HG03175 (cell line): ENCODE results near the gene GPRC5D.

ENCODE experiments used
- ATAC-seq: cut with Tn5 transposase; IDR thresholded peaks from one replicate; pipeline ENCODE4 v1.9.1; 2021; ENCODE audit warnings: mild to moderate bottlenecking, moderate library complexity; ENCODE audit not compliant: unreplicated experiment

The GPRC5D gene

DNA sequence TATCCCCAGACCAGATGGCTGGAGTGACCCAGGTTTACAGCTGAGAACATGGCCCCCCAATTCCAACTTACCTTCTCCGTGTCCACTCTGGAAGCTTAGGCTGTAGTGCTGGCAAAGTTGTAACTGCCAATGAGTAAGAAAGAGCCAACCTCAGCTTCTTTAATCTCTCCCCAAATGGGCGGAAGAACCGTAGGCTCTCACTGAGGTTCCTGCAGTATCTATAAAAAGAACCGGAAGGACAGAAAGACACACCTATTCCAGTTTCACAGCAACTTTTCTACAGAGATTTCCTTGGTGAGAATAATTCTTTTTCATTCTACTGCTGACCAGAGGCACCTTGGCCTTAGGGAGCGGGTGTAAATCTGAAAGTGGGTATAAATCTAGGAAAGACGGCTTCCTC lies at the start of gene GPRC5D:
GPRC5D (minus strand) TSS at position 135 of the 400 bp plus-strand sequence. CDS start 1,786 bp downstream, outside the sequence.
- no peak for ATAC-seq

DNA sequence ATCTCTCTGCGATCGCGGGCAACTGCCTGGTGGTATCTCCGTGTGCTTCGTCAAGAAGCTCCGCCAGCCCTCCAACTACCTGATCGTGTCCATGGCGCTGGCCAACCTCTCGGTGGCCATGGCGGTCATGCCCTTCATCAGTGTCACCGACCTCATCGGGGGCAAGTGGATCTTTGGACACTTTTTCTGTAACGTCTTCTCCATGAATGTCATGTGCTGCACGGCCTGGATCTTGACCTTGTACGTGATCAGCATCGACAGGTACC lies 49.7 kb upstream of the GPRC5D start:
- ATAC-seq, result no peak

DNA sequence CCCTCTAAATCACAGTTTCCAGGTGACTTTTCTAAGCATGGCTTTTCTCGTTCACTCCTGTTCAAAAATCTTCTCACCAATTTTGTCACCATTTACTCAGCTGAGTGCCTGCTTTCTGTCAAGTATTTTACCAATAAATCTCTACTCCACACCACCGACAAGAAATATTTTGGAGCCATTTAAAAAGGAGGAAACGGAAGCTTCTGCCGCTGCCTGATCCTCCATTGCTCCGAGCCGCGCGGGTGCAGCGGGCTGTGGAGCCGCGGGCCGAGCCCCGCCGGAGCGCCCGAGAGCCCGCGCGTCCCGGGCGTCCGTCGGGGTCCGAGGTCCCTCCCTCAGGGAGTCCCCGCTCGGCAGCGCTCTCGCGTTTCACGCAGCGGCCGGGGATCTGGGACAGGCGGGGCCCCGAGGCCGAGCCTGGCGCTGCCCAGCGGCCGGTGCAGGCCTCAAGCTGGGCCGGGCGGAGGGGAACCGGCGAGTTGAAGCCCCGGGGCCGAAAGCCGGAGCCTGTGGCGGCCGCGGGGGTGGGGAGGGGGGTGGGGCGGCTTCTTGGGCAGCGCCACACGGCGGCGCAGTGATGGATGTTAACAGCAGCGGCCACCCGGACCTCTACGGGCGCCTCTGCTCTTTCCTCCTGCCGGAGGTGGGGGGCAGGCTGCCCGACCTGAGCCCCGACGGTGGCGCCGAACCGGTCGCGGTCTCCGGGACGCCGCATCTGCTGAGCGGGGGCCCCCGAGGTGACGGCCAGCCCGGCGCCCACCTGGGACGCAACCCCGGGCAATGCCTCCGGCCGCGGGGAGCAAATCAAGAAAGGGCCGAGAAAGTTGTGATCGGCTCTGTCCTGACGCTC lies 49.2 kb upstream of the GPRC5D start:
- ATAC-seq, result peak; percentile 20

DNA sequence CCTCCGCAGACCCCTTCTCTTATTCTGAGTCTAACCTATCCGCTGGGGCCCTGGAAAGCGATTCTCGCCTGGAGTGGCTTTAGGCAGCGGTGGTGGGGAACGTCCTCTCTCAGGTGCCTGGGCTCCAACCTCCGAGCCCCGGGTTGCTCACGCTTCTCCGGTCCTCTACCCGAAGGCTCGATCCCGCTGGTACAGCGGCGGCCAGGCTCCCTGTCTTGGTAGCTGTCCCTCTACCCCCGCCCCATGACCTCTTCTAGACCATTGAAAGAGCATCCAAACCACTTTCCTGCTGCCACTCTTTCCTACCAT lies 48.6 kb upstream of the GPRC5D start:
- ATAC-seq, result peak; percentile 32

DNA sequence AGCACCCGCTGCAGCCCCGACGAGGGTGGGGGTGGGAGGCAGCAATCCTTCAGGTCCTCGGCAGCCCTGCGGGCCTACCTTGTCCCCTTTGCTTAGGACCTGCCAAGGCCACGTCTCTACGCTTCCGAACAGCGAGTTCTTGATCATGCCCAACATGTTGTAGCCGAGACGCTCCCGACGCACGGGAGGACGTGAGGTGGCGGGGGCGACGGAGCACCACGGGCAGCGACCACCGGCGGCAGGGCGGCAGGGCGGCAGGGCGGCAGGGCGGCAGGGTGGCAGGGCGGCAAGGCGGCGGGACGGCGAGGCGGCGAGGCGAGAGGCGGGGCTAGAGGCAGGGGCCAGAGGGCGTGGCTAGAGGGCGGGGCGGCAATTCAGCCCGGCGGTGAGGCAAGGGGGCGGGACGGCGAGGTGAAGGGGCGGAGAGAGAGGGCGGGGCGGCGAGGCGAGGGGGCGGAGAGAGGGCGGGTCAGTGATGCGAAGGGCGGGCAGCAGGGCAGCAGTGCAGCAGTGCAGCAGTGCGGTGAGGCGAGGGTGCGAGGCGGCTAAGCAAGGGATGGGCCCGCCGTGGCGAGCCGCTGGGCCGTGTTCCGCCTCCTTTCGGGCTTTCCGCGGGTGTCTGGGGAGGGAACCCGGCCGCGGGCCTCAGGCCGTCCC lies 48.1 kb upstream of the GPRC5D start, which contains the start of gene HEBP1:
HEBP1 (minus strand) TSS at position 307 of the 657 bp plus-strand sequence; CDS start at position 156, 151 bp downstream.
- ATAC-seq, result peak; percentile 88

DNA sequence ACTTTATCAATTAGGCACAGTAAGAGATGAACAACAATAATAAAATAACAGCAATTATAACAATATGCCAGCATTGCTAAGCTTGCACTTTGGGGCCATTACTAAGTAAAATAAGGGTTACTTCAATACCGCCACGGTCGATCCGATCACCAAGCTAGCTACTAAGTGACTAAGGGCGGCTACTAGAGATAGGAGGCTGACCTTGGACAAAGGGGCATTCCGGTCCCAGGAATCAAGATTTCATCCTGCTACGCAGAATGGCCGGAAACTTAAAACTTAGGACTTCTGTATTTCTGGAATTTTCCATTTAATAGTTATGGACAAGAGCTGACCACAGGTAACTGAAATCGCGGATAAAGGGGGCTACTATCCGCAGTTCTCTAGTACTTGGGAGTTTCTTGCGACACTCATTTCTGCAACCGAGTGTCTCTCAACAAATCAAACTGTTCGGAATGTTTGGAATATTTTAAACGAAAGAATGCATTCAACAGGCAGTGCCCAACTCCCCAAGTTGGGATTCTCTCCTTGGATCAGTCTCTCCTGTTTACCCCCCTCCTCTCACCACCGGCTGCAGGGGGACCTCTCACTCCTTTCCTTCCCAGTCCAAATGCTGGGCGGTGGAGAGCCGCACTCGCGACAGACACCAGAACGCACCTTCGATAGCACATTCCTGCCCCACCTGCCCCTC lies 47.4 kb upstream of the GPRC5D start:
- ATAC-seq, result no peak

DNA sequence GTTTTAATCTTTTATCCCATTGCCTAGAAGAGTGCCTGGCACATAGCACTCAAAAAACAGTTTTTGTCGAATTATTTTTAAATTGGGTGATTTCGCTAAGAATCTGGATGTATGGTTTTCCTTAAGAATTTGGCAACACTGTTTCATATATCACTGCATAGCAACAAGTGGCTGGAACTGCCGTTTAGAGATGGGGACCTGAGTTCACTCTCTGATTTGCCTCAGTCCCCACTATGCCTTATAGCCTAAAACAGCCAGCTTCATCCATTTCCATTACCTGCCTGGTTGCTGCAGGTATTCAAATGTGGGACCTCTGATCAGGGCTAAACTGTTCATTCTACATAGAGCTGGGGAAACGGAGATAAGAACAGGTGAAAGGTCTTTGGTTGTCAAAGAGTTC lies 46.3 kb upstream of the GPRC5D start:
- no peak for ATAC-seq

DNA sequence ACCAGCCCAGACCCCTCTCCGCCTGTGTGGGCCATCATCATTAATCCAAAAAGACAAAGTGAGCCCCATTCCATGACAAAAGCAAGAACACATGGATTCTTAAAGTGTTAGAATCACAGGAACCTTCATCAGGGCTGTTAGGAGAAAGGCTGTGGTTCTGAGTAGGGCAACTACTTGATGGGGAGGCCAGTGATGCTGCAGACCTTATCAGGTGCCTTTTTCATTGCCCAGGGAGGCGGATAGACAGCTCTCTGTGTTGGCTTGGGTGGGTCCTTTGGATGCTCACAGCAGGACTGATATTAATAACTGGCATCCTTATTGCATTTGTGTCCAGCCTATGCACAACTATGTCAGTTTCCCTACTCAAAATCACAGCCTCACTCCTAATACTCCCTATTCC lies 45.8 kb upstream of the GPRC5D start:
- ATAC-seq, result no peak

DNA sequence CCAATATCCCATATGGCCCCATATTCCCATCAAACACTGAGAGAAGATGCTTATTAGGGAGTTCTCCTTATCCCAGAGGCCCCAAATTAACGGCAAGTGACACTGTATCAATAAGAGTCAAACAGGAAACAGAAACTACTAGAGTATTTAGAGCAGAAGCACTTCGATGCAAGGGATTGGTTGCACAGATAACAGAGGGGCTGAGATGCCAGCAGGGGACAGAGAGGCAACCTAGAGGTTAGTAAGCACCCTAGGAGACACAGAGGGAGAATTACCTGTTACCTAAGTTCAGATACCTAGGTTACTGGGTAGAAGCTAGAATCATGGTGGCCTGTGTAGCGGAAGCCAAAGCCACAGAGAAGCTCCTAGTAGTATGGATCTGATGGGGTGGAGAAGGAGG lies 45.2 kb upstream of the GPRC5D start:
- ATAC-seq, result no peak

DNA sequence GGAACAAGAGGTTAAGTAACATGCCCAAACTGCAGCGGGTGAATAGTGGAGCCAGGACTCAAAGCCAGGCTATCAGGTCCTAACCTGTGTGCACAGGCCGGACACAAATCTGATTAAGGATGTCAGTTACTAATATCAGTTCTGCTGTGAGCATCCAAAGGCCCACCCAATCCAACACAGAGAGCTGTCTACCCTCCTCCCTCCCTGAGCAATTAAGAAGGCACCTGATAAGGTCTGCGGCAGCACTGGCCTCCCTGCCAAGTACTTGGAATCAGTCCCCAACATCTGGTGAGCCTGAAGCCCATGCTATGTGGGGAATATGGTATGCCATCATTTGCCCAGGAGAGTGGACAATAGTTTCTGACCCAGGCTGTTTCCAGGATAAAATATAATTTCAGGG lies 44.2 kb upstream of the GPRC5D start:
- no peak for ATAC-seq

DNA sequence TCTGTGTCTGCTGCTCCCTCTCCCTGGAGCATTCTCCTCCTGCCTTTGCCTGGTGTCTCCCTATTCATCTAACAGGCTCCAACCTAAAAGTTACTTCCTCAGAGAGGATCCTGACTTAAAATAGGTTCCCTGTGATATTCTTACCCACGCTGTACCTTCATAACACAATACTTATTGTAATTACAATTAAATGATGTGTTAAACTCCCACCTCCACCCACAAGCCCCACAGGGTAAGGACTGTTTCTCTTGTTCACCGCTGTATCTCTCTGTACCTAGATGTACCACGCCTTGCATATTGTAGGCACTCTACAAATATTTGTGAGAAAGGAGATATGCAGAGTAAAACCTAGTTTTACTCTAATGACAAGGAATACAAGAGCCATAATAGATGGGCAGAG lies 43.1 kb upstream of the GPRC5D start:
- ATAC-seq, result no peak

DNA sequence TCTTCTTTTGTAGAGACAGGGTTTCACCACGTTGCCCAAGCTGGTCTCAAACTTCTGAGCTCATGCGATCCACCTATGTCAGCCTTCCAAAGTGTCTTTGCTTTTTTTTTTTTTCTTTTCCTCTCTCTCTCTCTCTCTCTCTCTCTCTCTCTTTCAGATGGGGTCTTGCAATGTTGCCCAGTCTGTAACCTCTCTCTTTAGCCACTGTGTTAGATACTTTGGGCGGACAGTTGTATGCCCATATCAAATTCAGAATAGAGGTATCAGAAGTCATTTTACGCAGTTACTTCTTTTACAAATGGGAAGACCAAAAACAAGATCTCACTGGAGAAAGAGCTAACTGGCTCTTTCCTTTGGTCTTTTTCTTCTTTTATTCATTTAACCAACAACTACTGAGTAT lies 41.4 kb upstream of the GPRC5D start:
- ATAC-seq, result no peak

DNA sequence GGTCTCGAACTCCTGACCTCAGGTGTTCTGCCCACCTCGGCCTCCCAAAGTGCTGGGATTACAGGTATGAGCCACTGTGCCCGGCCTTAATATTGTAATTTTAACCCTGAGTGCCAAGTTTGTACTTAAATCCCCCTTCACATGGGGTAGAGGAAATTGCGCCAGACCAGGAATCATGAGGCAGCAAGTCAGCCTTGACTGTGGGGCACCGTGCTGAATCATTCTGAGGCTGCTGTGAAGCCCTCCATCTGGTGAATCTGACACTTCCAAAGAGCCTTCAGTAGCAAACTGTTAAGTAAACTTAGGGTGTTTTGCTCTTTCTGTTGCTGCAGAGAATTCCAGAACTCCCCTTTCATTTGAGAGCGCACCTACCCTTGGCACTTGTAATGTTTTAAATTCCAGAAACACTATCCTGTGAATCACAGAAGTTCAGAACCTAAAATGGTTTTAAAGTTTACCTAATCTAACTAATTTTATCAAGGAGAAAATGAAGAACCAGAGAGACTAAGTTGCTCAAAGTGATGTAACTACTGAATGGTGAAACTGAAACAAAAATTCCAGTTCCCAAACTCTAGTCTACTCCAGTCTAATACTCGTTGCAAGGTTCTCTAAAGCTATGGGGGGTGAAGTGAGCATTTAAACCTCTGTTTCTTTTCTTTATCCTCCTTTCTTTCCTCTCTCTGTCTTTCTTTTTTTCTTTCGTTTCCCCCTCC lies 40.6 kb upstream of the GPRC5D start:
- peak; percentile 71 for ATAC-seq

DNA sequence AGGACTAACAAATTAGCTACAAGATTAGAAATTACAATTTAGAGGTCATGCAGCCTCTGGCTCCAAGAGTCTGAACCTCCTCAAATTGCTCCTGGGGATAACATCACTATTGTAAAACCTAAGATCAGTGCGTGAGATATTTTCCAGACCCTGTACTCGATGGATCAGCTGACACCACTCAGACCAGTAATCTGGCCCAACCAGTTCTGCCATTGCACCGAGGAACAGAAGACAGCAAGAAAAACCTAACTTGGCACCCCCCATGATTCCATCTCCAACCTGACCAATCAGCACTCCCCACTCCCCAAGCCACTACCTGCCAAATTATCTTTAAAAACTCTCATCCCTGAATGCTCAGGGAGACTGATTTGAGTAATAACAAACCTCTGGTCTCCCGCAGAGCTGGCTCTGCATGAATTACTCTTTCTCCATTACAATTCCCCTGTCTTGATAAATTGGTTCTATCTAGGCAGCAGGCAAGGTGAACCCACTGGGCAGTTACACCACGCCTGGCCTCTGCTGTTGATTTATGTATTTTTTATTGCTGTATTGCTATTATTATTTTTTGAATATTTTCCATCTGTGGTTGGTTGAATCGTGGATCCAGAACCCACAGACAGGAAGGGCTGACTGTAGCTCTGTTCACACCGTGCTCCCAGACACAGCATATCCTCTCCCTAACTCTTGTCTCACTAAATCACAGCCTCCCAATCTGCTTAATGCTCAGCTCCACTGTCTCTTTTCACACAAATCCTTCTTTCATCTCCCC lies 38.9 kb upstream of the GPRC5D start:
- ATAC-seq, result no peak

DNA sequence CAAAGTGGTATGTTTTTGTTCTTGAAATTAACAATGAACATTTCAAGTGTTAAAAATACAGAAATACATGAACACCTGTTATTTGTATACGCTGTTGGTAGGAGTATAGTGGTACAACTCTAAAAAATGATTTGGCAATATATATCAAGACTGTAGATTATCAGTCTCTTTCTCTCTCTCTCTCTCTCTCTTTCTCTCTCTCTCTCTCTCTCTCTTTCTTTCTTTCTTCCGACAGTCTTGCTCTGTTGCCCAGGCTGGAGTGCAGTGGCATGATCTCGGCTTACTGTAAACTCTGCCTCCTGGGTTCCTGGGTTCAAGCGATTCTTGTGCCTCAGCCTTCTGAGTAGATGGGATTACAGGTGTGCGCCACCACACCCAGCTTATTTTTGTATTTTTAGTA lies 35.5 kb upstream of the GPRC5D start:
- ATAC-seq, result no peak

DNA sequence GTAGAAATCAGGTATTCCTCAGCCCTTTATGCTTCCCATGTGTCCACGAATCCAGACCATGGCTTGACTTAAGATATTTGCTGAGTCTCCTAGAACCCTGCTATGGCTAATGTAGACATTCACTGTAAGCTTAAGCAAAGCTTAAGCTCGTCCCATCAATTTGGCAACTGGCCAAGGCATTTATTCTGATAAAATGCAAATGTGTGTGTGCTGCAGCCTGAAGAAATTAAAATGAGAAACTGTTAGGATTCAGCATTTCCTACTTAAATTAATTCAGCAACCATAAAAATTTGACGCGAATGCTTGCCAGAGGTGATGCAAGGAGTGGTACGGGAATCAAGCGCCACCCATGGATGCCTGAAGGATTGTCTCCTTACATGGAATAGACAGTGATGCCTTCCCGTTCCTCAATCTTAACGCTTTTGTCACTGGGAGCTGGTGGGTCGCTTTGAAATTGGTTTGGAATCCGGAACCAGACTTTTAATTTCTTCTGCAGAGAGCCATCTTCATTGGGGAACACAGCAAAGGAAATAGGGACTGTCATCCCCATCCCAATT lies 34.9 kb upstream of the GPRC5D start:
- ATAC-seq, result no peak

DNA sequence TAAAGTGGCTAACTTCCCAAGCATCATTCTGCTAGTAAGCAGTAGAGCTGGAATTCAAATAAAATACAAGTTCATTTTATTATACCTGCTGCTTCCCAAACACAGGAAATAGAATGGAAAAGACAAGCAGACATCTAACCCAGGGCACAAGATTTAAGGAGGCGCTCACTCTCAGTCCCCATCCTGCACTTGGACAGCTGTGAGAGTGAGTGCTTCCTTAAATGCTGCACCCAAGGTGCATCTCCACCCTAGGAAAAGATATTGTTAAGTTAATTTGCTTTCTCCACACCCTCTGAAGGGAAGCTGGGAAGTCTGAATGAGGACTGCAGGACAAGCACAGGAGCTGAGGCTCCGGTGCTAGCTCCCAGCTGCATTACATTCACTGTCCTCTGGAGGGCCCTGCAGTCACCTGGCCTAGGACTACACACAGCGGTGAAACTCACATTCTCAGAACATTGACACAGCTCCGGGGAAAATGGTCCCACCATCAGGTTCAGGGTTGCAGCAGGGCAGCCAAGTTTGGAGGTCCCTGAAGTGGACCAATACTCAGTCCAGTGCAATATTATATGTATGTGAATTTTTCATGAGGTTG lies 33.9 kb upstream of the GPRC5D start:
- no peak for ATAC-seq

DNA sequence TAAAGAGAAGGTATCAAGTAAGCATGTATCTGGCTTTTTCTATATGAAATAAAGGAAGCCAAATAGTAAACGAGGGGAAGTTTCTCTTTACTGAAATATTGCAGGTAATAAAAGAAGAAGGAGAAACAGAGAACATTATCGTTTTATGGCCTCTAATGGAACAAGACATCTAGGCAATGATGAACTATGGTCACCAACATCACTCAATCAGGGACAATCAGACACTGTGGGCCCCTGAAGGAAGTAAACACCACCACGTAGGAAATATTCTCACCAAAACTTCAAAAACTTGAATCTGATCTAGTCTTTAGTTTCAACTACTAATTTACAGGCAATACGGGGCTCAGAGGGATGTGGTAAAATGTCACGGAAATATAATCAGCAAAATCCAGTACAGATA lies 32.2 kb upstream of the GPRC5D start:
- no peak for ATAC-seq

DNA sequence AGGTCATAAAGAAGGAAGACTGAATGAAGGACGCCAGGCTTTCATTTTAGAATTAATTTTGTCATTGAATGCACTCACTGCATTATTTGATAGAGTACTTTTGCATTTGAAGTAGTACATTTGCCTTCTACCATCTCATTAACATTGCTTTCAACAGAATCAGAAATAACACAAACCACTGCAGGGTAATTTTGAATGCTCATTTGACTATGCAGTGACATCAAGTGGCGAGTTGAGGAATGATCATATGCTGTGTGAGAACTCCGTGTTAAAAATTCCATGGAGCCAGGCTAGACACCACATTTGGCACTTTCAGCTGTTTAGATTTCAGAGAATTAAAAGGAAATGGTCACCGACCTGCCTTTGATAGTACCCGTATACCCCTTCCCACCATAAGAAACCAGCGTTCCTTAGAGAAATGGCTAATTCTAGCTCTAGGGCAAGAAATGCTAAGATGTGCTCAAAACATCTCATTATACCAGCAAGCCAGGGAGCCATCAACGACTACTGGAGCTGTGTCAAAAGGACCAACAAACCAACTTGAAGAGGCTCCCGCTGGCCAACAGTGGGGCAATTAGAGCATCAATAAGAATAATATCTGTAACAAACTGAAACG lies 31.6 kb upstream of the GPRC5D start:
- ATAC-seq, result no peak

DNA sequence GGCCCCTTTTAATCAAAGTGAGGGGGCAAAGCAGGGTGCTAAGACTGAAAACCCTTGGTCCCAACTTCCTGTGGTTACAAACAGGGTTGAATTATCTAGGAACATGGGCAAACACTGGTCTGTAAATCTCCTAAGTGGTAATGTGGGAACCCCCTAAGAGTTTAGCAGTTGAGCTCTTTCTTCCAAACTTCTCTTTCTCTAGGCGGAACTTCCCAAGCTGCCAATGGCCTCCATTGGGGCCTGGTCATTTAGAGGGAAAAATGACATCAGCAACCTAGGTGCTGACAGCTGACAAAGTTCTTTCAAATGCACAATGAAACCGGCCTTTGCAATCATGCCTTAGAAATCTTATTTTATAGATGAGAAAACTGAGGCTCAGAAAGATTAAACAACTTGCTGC lies 30.4 kb upstream of the GPRC5D start:
- no peak for ATAC-seq
